ENCODE results near the gene TMEM214. TPM values are rescaled to one million over a fixed set of nuclear protein-coding genes. Genes with fewer than 3 reads are reported as not detected.
A peak's percentile ranks its signal among the peaks of the same experiment; 100 is the strongest.

TMEM214 gene, protein sequence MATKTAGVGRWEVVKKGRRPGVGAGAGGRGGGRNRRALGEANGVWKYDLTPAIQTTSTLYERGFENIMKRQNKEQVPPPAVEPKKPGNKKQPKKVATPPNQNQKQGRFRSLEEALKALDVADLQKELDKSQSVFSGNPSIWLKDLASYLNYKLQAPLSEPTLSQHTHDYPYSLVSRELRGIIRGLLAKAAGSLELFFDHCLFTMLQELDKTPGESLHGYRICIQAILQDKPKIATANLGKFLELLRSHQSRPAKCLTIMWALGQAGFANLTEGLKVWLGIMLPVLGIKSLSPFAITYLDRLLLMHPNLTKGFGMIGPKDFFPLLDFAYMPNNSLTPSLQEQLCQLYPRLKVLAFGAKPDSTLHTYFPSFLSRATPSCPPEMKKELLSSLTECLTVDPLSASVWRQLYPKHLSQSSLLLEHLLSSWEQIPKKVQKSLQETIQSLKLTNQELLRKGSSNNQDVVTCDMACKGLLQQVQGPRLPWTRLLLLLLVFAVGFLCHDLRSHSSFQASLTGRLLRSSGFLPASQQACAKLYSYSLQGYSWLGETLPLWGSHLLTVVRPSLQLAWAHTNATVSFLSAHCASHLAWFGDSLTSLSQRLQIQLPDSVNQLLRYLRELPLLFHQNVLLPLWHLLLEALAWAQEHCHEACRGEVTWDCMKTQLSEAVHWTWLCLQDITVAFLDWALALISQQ
- polyA plus RNA-seq (2011; rRNA removed) (145 and 235 TPM in 2 replicates), polyA minus RNA-seq (2011; rRNA and poly(A)+ RNA removed) (152 and 316 TPM in 2 replicates)

DNA sequence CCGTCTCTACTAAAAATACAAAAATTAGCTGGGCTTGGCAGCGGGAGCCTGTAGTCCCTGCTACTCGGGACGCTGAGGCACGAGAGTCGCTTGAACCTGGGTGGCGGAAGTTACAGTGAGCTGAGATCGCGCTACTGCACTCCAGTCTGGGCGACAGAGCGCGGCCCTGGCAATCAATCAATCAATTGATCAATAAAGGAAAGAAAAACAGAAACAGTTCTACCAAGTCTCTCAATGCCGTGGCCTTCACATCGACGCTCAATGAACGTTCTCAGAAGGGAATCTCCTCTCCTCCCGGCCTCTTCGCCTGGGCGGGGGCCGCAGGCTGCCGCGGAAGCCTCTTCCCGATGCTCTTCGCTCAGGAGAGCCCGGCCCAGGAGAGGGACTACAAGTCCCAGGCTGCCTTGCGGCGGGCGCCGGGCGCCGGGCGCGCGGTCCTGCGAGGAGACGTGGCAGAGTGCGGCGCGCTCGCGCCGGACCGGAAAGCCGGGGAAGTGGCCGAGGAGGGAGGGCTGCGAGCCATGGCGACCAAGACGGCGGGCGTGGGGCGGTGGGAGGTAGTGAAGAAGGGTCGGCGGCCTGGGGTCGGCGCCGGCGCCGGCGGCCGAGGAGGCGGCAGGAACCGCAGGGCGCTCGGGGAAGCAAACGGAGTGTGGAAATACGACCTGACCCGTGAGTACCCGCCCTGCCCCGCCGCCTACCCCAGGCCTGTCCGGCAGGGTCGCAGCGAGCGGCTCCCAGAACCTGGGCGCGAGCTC is at the start of gene TMEM214:
TMEM214 (plus strand) TSS at position 471 of the 758 bp plus-strand sequence; CDS start at position 522, 51 bp downstream.
- CTCF ChIA-PET = interaction anchor here (1.2 to 1.9 kb wide), 5 partner anchors 10 to 71 kb away, joined by 3 to 13 read pairs (median 9); partner anchors contain the start of gene AGBL5
- Histone ChIP-seq H3K4me3 (ENCODE audit: low read depth, low read length) (peak within 1 kb of the TSS; percentile 92), H3K27me3 (ENCODE audit: control insufficient read depth, insufficient read depth, low read length) (no peaks in the 10 kb centered on the region), H3K36me3 (ENCODE audit: control insufficient read depth, insufficient read depth, low read length) (peaks cover 25% of the 10 kb centered on the region)
- TF ChIP-seq CTCF (IDR thresholded peaks at IDR 0.05; ENCODE audit: insufficient read depth, low read depth, low read length) = peak; percentile 13; the same call in 1 of the 2 replicates
- POLR2A ChIA-PET = interaction anchor here (1.1 kb wide), 1 partner anchor 18 kb away, joined by 3 read pairs; no protein-coding TSS in a partner anchor
- peak; percentile 51 for DNase-seq (ENCODE audit: low read depth)

GRCh38 chr2:26983746-26984145 is 49.0 kb upstream of the TMEM214 start:
- no peaks in the 10 kb centered on the region for H3K36me3 ChIP-seq (ENCODE audit: control insufficient read depth, insufficient read depth, low read length)
- ChIA-PET CTCF (interaction anchor here (0.9 to 4.2 kb wide), 3 partner anchors 15 to 137 kb away, joined by 3 to 18 read pairs (median 4); no protein-coding TSS in a partner anchor), POLR2A (no interaction called here)
- H3K27me3 ChIP-seq (ENCODE audit: control insufficient read depth, insufficient read depth, low read length) = no peaks in the 10 kb centered on the region
- DNase-seq (ENCODE audit: low read depth) = no peak
- TF ChIP-seq CTCF (IDR thresholded peaks at IDR 0.05; ENCODE audit: insufficient read depth, low read depth, low read length) = no peak
- H3K4me3 ChIP-seq (ENCODE audit: low read depth, low read length) = no peak overlapping the region

GRCh38 chr2:26985807-26986206 is 47.0 kb upstream of the TMEM214 start:
- DNase-seq (ENCODE audit: low read depth) = no peak
- TF ChIP-seq CTCF (IDR thresholded peaks at IDR 0.05; ENCODE audit: insufficient read depth, low read depth, low read length) = no peak
- Histone ChIP-seq H3K4me3 (ENCODE audit: low read depth, low read length) (no peak overlapping the region), H3K27me3 (ENCODE audit: control insufficient read depth, insufficient read depth, low read length) (no peaks in the 10 kb centered on the region), H3K36me3 (ENCODE audit: control insufficient read depth, insufficient read depth, low read length) (no peaks in the 10 kb centered on the region)
- ChIA-PET POLR2A (no interaction called here), CTCF (no interaction called here)

DNA sequence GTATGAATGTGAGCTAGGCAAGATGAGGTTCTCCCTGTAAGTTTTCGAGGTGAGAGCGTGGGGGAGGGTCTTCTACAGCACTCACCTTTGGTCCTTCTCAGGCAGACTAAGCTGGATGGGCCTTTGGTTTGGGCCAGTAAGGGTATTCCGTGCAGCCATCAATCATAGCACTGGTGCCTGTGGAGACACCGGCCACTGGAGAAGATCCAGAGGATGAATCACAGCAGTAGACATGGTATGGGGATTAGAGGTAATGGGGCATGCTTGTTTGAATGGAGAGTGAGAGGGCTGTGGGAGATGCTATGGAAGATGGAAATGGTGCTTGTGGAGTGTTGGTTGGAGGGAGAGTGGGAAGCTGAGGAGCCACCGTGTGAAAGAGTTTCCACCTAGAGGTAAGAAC is 46.2 kb upstream of the TMEM214 start:
- ChIA-PET POLR2A (no interaction called here), CTCF (interaction anchor here (0.8 to 1.4 kb wide), 2 partner anchors 14 to 25 kb away, joined by 3 to 5 read pairs; no protein-coding TSS in a partner anchor)

More for the DNA sequence above, 46.2 kb upstream of the TMEM214 start:
- no peak for DNase-seq (ENCODE audit: low read depth)
- no peak overlapping the region for H3K4me3 ChIP-seq (ENCODE audit: low read depth, low read length)
- no peaks in the 10 kb centered on the region for H3K27me3 ChIP-seq (ENCODE audit: control insufficient read depth, insufficient read depth, low read length)
- no peaks in the 10 kb centered on the region for H3K36me3 ChIP-seq (ENCODE audit: control insufficient read depth, insufficient read depth, low read length)
- TF ChIP-seq CTCF (IDR thresholded peaks at IDR 0.05; ENCODE audit: insufficient read depth, low read depth, low read length) = no peak

Measured in BJ (cell line).